GM12878 (cell line): ENCODE measurements around the gene GRIN3A. TPM values are rescaled to one million over a fixed set of nuclear protein-coding genes. Genes with fewer than 3 reads are reported as not detected.

Experiments
- ASH2L ChIP-seq: fragments of 300-600, 200-600 bp; sonication (generic); IDR thresholded peaks from 2 replicates; pipeline ENCODE4 v1.6.1; 2017; ENCODE audit warnings: low read depth, mild to moderate bottlenecking, borderline replicate concordance
- ATF7 ChIP-seq: fragments of 450-650 bp; IDR thresholded peaks from 2 replicates; pipeline ENCODE4 v1.6.1; 2016; ENCODE audit warnings: low read depth, mild to moderate bottlenecking
- FOS ChIP-seq: IDR thresholded peaks from 3 replicates; pipeline ENCODE4 v1.6.1; 2011; ENCODE audit warnings: borderline replicate concordance; ENCODE audit not compliant: insufficient read length; ENCODE audit errors: extremely low read depth
- NFYB ChIP-seq: IDR thresholded peaks from 2 replicates; pipeline ENCODE4 v1.6.1; 2011; ENCODE audit warnings: low read depth, mild to moderate bottlenecking, low read length, improper control_type of control experiment, moderate library complexity; ENCODE audit not compliant: insufficient read depth
- NRF1 ChIP-seq: conservative IDR thresholded peaks from 2 replicates; pipeline ENCODE4 v1.6.1; 2011; ENCODE audit warnings: mild to moderate bottlenecking, low read depth, low read length, improper control_type of control experiment
- RB1 ChIP-seq: fragments of 450-650 bp; formaldehyde crosslinking; IDR thresholded peaks from 2 replicates; pipeline ENCODE4 v1.6.1; 2017; ENCODE audit warnings: mild to moderate bottlenecking, borderline replicate concordance
- ZBTB4 ChIP-seq: fragments of 450-650 bp; formaldehyde crosslinking; IDR thresholded peaks from 2 replicates; pipeline ENCODE4 v1.4.0; 2022; ENCODE audit warnings: mild to moderate bottlenecking, moderate library complexity
- ZNF687 ChIP-seq: fragments of 450-650 bp; IDR thresholded peaks from 2 replicates; pipeline ENCODE4 v1.6.1; 2017; ENCODE audit warnings: mild to moderate bottlenecking, moderate library complexity
- polyA plus RNA-seq, 11 experiments: library from polyadenylated mRNA; depleted of rRNA in 4 of 11; unstranded in 6 of 11; stranded (reverse) in 5 of 11; fragments of >200 nt; fragmentation: Nextera tagmentation in 4 of 11; fragmentation: Illumina TruSeq in 1 of 11; extraction: Ambion mirVana in 4 of 11; extraction: Trizol in 1 of 11; gene quantifications; 1 replicate in 1 of 11; 2 replicates in 10 of 11; pipeline versions ENCODE4 v1.2.1 to v1.2.3, GENCODE V29; 2011 to 2016; ENCODE audit warnings: inconsistent platforms in 2 of 11, missing spikeins in 2 of 11, low read depth in 1 of 11
- total RNA-seq, 4 experiments: library from RNA; depleted of rRNA in 3 of 4; stranded (reverse); fragments of >200 nt in 3 of 4; fragmentation: Illumina TruSeq in 1 of 4; extraction: Trizol in 1 of 4; gene quantifications; 2 replicates each; pipeline versions ENCODE4 v1.2.1 to v1.2.3, GENCODE V29; 2013 to 2021

Gene GRIN3A
- total and polyA plus RNA-seq, 10 of the 15 experiments (the other 5 are each of a cell fraction or from before 2014, with no cell fraction given), result 0.03 to 0.05 (median 0.04) TPM; not detected in 7

GRCh38 chr9:101533334-101534204 is 204.9 kb downstream of the GRIN3A start, which contains the start of gene RNF20 (continued):
- TF ChIP-seq ZNF687 (0 out of 2 replicates have a peak, but pooled peaks have one; percentile 26), ASH2L (0 out of 2 replicates have a peak, but pooled peaks have one; percentile 44), ATF7 (peak; percentile 57; the same call in 1 of the 2 replicates), NFYB (peak; percentile 96), ZBTB4 (no peak), FOS (peak; percentile 38), RB1 (0 out of 2 replicates have a peak, but pooled peaks have one; percentile 41), NRF1 (0 out of 2 replicates have a peak, but pooled peaks have one; percentile 9)
